ENCODE data around the gene TCF25.
"Not testable (repeated sequence)": the region's sequence is repeated elsewhere in the genome, so short reads cannot be mapped to it uniquely, and the experiment has no call there.

The TCF25 gene, protein sequence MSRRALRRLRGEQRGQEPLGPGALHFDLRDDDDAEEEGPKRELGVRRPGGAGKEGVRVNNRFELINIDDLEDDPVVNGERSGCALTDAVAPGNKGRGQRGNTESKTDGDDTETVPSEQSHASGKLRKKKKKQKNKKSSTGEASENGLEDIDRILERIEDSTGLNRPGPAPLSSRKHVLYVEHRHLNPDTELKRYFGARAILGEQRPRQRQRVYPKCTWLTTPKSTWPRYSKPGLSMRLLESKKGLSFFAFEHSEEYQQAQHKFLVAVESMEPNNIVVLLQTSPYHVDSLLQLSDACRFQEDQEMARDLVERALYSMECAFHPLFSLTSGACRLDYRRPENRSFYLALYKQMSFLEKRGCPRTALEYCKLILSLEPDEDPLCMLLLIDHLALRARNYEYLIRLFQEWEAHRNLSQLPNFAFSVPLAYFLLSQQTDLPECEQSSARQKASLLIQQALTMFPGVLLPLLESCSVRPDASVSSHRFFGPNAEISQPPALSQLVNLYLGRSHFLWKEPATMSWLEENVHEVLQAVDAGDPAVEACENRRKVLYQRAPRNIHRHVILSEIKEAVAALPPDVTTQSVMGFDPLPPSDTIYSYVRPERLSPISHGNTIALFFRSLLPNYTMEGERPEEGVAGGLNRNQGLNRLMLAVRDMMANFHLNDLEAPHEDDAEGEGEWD

DNA sequence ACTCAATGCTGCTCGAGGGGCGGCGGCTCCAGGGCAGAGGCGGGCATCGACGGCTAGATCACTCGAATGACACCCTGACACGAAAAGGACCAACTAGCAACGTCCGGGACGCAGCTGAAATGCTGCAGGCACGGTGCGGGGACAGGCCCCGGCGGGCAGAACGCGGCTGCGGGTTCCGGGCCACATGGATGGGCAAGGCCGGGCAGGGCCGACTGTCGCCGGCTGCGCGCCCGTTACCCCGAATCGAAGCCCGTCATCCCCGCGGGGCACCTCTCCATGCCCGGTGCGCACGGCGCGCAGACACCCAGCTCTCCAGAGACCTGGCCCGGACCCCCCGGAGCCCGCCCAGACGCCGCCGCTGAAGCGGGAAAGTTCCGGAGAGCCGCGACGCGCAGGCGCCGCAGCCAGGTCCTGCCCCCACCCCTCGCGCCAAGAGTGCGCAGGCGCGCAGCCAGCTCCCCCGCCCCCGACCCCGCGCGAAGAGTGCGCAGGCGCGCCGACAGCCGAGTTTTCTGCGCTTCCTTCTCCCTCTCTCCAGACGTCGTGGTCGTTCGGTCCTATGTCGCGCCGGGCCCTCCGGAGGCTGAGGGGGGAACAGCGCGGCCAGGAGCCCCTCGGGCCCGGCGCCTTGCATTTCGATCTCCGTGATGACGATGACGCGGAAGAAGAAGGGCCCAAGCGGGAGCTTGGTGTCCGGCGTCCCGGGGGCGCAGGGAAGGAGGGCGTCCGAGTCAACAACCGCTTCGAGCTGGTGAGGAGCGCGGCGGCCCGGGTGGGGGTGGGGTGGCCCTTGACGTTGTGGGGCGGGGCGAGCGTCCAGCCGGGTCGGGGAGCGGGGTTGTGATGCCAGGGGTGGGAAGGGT is at the start of gene TCF25:
TSS of gene TCF25 (plus strand) at position 484 of the 863 bp plus-strand sequence. CDS start at position 560, 76 bp downstream.
- peak; percentile 95 for DNase-seq

GRCh38 chr16:89823824-89824148 is 49.6 kb upstream of the TCF25 start:
- DNase-seq: not testable (repeated sequence)

DNA sequence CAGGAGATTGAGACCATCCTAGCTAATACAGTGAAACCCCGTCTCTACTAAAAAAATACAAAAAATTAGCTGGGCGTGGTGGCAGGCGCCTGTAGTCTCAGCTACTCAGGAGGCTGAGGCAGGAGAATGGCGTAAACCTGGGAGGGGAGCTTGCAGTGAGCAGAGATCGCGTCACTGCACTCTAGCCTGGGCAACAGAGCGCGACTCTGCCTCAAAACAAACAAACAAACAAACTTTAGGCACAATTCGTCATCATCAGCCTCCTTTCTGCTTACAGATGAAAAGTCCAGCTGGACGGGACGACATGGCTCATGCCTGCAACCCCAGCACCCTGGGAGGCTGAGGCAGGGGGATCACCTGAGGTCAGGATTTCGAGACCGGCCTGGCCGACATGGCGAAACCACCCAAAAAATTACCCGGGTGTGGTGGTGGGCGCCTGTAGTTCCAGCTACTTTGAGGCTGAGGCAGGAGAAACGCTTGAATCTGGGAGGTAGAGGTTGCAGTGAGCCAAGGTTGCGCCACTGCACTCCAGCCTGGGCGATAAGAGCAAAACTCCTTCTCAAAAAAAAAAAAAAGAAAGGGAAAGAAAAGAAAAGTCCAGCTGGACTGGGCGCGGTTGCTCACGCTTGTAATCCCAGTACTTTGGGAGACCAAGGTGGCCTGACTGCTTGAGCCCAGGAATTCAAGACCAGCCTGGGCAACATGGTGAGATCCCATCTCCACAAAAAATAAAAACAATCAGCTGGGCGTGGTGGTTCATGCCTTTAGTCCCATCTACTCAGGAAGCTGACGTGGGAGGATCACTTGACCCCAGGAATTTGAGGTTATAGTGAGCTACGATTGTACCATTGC is 46.6 kb upstream of the TCF25 start:
- no peak for DNase-seq

DNA sequence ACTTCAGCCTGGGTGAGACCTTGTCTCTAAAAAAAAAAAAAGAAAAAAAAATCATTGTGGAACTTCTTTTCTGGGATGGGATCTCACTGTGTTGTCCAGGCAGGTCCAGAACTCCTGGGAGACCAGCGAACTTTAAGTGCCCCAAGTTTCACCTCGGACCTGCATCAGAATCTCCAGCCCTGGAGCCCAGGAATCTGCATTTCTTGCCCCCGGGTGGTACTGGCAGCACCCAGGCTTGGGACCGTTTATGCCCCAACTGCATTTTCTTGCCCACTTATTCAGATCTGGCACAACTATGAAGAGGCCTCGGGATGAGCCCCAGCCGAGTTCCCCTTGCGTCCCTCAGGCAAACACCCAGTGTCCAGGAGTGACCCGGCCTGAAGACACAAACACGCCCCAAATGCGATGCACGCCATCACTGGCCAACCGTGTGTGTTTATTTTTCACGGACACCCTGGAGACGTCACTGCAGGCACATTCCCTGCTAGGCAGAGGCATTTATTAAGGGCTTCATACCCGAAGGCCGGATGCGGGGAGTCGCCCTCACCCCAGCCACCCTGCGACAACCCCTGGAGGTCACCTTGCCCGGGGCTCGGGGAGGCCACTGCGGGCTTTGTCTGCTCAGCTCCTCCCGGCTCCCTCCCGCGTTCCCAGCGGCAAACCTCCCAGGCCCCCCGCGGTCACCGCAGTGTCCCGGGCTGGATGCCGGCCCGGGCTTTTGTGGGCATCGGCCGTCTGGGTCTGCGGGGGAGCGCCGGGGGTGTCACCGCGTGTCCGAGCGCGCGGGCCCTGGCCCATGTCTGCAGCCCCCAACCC is 45.8 kb upstream of the TCF25 start:
- DNase-seq: no peak

DNA sequence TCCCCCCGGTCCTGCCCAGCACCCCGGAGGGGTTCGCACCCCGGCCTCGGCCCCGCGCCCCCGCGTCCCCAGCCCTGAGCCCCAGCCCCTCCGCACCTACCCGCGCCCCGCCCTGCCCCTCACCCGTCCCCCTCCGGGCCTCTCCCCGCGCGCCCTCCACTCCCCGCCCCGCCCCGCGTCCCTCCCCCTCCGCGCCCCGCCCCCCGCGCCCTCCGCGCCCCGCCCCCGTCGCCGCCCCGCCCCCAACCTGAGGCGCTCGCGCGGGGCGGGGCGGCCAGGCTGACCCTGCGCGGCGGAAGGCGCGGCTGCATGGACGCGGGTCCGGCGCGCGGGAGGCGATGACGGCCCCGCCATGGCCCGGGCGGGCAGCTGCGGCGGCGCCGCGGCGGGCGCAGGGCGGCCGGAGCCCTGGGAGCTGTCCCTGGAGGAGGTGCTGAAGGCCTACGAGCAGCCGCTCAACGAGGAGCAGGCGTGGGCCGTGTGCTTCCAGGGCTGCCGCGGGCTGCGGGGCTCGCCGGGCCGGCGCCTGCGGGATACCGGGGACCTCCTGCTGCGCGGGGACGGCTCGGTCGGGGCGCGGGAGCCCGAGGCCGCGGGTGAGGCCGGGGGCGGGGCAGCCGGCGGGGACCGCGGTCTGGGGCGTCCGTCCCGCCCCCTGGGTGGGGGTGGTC is 45.1 kb upstream of the TCF25 start, which contains the start of gene SPIRE2:
TSS of gene SPIRE2 (plus strand) at position 277 of the 671 bp plus-strand sequence. CDS start at position 353, 76 bp downstream.
- peak; percentile 82 for DNase-seq

- DNase-seq: no peak
Observed at GRCh38 chr16:89828870-89829629, 44.3 kb upstream of the TCF25 start.

DNA sequence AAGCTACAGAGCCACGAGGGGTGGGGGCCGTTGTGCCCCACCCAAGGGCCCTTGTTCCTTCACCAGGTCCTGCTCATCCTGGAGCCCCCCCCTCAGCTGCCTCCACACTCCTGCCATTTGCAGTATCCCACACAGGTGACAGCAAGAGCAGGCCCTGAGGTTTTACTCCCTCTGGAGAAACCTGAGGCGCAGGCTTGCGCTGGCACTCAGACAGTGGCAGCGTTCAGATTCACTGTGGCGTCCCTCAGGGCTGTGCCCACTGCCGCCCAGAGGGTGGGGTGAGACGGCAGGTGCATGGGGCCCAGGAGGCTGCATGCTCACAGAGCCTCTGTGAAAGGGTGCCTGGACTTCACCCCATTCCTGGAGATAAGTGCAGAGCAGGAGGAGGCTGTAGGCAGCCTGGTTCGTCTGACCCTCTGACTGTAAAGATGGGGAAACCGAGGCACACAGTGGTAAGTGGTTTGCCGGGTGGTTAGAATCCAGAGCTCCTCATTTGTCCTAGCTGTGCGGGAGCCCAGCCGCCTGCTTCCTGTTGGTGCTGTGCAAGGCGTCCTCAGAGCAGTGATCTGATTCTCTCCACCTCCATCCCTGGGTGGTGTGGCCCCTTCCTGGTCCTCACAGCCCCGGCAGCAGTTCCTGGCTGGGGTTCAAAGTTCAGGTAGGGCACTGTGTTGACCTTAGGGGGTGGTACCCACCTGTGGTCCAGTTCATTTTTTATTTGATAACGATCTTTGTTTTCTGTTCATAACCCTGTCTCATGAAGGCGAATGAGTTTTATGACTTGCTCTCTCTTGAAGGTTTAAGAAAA is 43.6 kb upstream of the TCF25 start:
- DNase-seq: no peak

DNA sequence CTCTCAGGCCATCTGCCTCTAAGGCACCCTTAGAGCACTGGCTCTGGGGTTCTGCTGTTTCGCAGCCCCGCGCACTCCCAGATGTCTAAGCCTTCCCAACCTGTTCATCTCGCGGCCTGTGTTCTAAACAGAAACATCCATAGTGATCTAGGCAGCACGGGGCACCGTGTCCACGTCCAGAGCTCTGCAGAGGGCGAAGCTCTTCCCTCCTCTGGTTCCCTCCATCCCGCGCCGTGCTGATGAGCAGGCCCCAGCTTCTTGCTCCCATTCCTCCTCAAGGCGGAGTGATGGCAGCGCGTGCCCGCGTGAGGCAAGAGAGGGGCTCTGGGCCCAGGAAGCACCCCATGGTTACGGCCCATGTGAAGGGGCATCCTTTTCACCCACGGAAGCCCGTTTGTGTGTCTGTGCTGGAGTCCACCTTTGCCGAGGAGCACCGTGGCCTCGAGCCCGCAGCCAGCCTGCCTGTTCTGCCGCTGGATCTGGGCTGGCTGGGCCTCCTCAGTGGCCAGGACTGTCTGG is 41.5 kb upstream of the TCF25 start:
- DNase-seq: no peak

GRCh38 chr16:89833664-89834363 is 39.6 kb upstream of the TCF25 start:
- DNase-seq: not testable (repeated sequence)

DNA sequence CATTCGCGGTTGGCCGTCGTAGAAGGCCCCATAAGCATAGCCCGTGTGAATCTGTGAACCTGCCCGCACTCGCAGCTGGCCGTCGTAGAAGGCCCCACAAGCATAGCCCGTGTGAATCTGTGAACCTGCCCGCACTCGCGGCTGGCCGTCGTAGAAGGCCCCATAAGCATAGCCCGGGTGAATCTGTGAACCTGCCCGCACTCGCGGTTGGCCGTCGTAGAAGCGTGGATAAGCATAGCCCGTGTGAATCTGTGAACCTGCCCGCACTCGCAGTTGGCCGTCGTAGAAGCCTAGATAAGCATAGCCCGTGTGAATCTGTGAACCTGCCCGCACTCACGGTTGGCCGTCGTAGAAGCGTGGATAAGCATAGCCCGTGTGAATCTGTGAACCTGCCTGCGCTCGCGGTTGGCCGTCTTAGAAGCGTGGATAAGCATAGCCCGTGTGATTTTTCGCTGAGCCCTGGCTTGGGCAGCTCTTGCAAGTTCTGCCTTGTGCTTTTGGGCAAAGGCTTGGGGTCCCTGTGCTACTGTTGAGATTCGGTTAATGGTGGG is 38.5 kb upstream of the TCF25 start:
- DNase-seq: not testable (repeated sequence)

GRCh38 chr16:89836484-89836883 is 36.9 kb upstream of the TCF25 start:
- not testable (repeated sequence) for DNase-seq

DNA sequence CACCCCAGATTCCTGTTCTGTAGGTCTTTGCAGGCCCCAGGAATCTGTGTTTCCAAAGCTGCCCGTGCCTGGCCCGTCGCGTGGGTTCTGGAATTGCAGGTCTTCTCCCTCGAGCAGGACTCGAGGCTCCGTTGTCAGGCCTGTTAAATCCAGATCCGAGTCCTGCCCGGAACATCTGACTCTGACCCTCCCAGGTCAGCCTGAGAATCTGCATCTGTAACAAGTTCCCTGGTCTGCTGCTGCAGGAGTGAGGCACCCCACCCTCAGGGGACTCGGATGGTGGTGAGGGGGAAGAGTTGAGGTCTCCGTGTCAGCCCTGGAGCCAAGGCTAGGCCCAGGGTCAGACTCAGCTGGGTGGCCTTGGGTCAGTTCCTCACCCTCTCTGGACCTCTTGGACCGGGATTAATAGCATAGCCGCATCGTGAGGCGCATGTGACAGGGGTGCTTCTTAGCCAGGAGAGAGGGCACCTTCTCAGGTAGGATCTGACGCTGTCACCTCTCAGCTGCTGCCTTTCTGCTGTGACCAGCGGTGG is 36.3 kb upstream of the TCF25 start:
- no peak for DNase-seq

GRCh38 chr16:89841275-89841674 is 32.1 kb upstream of the TCF25 start:
- DNase-seq: peak; percentile 84

- DNase-seq: no peak
Observed at GRCh38 chr16:89842471-89843408, 30.7 kb upstream of the TCF25 start.

DNA sequence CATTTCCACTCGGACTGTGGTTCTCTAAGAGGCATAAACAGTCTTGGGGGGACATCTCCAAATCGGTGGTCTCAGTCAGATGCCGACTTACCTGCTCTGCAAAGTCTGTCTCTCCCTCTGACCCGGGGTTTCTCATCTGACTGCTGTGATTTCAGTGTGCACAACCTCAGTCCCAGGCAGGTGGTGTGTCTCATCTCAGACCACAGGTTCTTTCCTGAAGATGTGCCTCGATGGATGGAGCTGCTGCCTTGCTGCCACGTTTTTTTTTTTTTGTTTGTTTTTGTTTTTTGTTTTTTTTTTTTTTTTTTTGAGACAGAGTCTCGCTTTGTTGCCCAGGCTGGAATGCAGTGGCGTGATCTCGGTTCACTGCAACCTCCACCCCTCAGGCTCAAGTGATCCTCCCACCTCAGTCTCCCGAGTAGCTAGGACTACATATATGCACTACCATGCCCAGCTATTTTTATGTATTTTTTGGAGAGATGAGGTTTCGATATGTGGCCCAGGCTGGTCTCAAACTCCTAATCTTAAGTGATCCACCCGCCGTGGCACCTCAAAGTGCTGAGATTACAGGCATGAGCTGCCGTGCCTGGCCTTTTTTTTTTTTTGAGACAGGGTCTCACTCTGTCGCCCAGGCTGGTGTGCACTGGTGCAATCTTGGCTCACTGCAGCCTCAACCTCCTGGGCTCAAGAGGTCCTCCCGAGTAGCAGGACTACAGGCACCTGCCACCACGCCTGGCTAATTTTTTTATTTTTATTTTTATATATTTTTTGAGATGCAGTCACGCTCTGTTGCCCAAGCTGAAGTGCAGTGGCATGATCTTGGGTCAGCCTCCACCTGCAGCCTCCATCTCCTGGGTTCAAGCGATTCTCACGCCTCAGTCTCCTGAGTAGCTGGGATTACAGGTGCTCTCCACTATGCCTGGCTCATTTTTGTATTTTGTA is 29.7 kb upstream of the TCF25 start:
- DNase-seq: no peak
